Measurements from ENCODE around the gene ADAP2. TPM values are rescaled to one million over a fixed set of nuclear protein-coding genes. Genes with fewer than 3 reads are reported as not detected.

Gene ADAP2
- total RNA-seq, 4 donors from 2014 or later: 1.2 to 4.7 (median 4.3) TPM

DNA sequence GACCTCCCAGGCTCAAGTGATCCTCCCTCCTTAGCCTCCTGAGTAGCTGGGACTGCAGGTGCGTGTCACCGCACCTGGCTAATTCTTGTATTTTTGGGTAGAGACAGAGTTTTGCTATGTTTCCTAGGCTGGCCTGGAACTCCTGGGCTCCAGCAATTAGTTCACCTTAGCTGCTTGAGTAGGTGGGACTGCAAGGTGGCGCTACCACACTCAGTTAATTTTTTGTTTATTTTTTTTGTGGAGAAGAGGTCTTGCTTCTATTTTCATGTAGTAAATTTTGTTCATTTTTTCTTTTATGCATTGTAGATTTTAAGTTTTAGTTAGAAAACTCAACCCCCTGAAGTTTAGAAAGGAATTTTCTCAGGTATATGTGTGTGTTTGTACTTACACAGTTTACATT, 70.8 kb downstream of the ADAP2 start:
- peaks cover 0 to 10% of the 10 kb centered on the region in 2 donors for H3K36me3 ChIP-seq
- no peak overlapping the region for H3K27ac ChIP-seq
- in situ Hi-C loops (cut with MboI; ENCODE audit: low sequenced_read_pairs in 4 of 4): no loop called here
- no peak overlapping the region for H3K4me3 ChIP-seq
- no peak for ATAC-seq
- no peaks in the 10 kb centered on the region for H3K9me3 ChIP-seq
- TF ChIP-seq POLR2A (IDR thresholded peaks at IDR 0.05): no peak
- TF ChIP-seq, protein P1, sequence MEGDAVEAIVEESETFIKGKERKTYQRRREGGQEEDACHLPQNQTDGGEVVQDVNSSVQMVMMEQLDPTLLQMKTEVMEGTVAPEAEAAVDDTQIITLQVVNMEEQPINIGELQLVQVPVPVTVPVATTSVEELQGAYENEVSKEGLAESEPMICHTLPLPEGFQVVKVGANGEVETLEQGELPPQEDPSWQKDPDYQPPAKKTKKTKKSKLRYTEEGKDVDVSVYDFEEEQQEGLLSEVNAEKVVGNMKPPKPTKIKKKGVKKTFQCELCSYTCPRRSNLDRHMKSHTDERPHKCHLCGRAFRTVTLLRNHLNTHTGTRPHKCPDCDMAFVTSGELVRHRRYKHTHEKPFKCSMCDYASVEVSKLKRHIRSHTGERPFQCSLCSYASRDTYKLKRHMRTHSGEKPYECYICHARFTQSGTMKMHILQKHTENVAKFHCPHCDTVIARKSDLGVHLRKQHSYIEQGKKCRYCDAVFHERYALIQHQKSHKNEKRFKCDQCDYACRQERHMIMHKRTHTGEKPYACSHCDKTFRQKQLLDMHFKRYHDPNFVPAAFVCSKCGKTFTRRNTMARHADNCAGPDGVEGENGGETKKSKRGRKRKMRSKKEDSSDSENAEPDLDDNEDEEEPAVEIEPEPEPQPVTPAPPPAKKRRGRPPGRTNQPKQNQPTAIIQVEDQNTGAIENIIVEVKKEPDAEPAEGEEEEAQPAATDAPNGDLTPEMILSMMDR (IDR thresholded peaks at IDR 0.05 in 4 of 5, conservative IDR thresholded peaks at IDR 0.05 in 1 of 5): no peak
- no peak for DNase-seq
- intact Hi-C loops (cut with DNase I; ENCODE audit: low total_unique reads): no loop called here
- H3K4me1 ChIP-seq: no peaks in the 10 kb centered on the region
- no peaks in the 10 kb centered on the region for H3K27me3 ChIP-seq

DNA sequence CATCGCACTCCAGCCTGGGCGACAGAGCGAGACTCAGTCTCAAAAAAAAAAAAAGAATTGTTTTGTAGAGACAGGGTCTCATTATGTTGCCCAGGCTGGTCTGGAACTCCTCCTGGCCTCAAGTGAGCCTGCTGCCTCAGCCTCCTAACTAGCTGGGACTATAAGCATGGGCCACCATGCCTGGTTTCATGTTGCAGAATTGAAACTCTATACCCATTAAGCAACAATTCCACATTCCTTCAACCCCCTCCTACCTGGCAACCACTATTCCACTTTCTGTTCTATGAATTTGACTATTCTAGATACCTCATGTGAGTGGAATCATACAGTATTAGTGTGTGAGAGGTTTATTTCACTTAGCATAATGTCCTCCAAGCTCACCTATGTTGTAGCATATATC, 73.6 kb downstream of the ADAP2 start:
- Histone ChIP-seq H3K9me3 (no peaks in the 10 kb centered on the region), H3K4me1 (no peaks in the 10 kb centered on the region), H3K4me3 (no peak overlapping the region), H3K36me3 (peaks cover 0 to 29% of the 10 kb centered on the region in 2 donors), H3K27ac (no peak overlapping the region), H3K27me3 (no peaks in the 10 kb centered on the region)
- in situ Hi-C loops (cut with MboI; ENCODE audit: low sequenced_read_pairs in 4 of 4) (no loop called here), intact Hi-C loops (cut with DNase I; ENCODE audit: low total_unique reads) (no loop called here)
- ATAC-seq: no peak
- TF ChIP-seq, protein P1 (IDR thresholded peaks at IDR 0.05 in 4 of 5, conservative IDR thresholded peaks at IDR 0.05 in 1 of 5): no peak
- TF ChIP-seq POLR2A (IDR thresholded peaks at IDR 0.05): no peak
- DNase-seq: no peak

DNA sequence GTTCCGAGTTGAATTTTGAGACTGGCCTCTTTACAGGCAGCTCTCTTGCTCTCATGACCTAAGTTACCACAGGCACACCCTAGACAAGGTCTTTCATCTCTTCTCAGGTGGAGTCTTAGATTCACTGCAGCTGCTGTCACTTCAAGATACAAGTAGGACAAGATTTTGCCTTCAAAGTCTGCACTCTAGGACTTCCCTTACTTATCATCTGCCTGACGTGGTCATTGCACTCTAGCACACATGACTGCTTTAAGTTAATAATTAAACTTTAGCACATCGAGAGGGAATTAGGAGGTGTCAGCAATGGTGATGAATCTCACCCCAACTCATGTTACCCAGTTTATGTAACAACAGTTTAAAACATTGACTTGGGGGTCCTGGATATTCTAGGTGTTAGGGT, 74.7 kb downstream of the ADAP2 start:
- no peaks in the 10 kb centered on the region for H3K27me3 ChIP-seq
- no peaks in the 10 kb centered on the region for H3K9me3 ChIP-seq
- DNase-seq (no peak), ATAC-seq (no peak)
- H3K36me3 ChIP-seq: peaks cover 0 to 29% of the 10 kb centered on the region in 2 donors
- in situ Hi-C loops (cut with MboI; ENCODE audit: low sequenced_read_pairs in 4 of 4): no loop called here
- no peak overlapping the region for H3K4me3 ChIP-seq
- intact Hi-C loops (cut with DNase I; ENCODE audit: low total_unique reads): no loop called here
- no peak for TF ChIP-seq POLR2A (IDR thresholded peaks at IDR 0.05)
- TF ChIP-seq, protein P1 (IDR thresholded peaks at IDR 0.05 in 4 of 5, conservative IDR thresholded peaks at IDR 0.05 in 1 of 5): no peak
- no peaks in the 10 kb centered on the region for H3K4me1 ChIP-seq
- H3K27ac ChIP-seq: no peak overlapping the region

DNA sequence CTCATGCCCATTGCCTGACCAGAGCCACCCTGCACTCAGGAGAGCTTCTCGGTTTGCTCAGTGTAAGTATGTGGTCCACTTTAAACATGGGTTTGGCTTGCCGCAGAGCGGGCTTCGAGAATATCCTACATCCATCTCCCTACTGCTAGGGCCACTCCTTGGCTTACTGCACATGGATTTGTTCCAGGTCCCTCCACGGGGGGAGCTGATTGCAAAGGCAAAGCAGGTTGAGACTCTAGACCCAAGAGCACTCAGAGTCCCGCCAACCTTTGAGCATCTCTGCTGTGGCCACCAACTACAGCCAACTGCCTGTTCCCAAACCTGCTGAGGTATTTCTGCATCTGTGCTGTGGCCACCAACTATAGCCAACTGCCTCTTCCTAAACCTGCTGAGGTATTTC, 75.5 kb downstream of the ADAP2 start:
- H3K9me3 ChIP-seq: no peaks in the 10 kb centered on the region
- DNase-seq (no peak), ATAC-seq (no peak)
- H3K4me1 ChIP-seq: no peaks in the 10 kb centered on the region
- no peak overlapping the region for H3K27ac ChIP-seq
- H3K4me3 ChIP-seq: no peak overlapping the region
- TF ChIP-seq, protein P1 (IDR thresholded peaks at IDR 0.05 in 4 of 5, conservative IDR thresholded peaks at IDR 0.05 in 1 of 5): no peak
- no peak for TF ChIP-seq POLR2A (IDR thresholded peaks at IDR 0.05)
- intact Hi-C loops (cut with DNase I; ENCODE audit: low total_unique reads): no loop called here
- in situ Hi-C loops (cut with MboI; ENCODE audit: low sequenced_read_pairs in 4 of 4): no loop called here
- H3K36me3 ChIP-seq: peaks cover 0 to 29% of the 10 kb centered on the region in 2 donors
- H3K27me3 ChIP-seq: no peaks in the 10 kb centered on the region

DNA sequence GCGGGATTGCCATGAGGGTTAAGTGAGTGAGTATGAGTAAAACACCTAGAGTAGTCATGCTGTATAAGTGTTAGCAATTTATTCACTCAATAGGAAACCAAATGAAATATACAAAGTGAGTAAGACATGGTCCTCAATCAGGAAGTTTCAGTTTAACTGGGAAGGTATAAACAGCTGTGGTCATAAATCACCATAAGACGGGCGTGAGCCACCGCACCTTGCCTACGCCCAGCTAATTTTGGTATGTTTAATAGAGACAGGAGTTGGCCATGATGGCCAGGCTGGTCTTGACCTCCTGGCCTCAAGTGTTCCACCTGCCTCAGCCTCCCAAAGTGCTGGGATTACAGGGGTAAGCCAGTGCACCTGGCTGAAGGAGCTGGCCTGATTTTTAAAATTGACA, 76.1 kb downstream of the ADAP2 start:
- intact Hi-C loops (cut with DNase I; ENCODE audit: low total_unique reads) (no loop called here), in situ Hi-C loops (cut with MboI; ENCODE audit: low sequenced_read_pairs in 4 of 4) (no loop called here)
- no peaks in the 10 kb centered on the region for H3K4me1 ChIP-seq
- TF ChIP-seq, protein P1 (IDR thresholded peaks at IDR 0.05 in 4 of 5, conservative IDR thresholded peaks at IDR 0.05 in 1 of 5): no peak
- TF ChIP-seq POLR2A (IDR thresholded peaks at IDR 0.05): no peak
- no peak for ATAC-seq
- H3K4me3 ChIP-seq: no peak overlapping the region
- H3K9me3 ChIP-seq: no peaks in the 10 kb centered on the region
- peaks cover 0 to 29% of the 10 kb centered on the region in 2 donors for H3K36me3 ChIP-seq
- no peak overlapping the region for H3K27ac ChIP-seq
- H3K27me3 ChIP-seq: no peaks in the 10 kb centered on the region
- DNase-seq: no peak
